Fibroblast of the aortic adventitia (primary cell): Measurements from ENCODE around the gene FGFR3. TPM values are rescaled to one million over a fixed set of nuclear protein-coding genes. Genes with fewer than 3 reads are reported as not detected.
A peak's percentile ranks its signal among the peaks of the same experiment; 100 is the strongest.

Source experiments
- DNase-seq: peaks from one replicate; pipeline ENCODE4 v3.0.0-alpha.2; 2010; ENCODE audit warnings: low read depth
- H3K4me3 ChIP-seq: 2 replicates; pipeline ENCODE4 v1.5.1; 2011; ENCODE audit warnings: low read depth, mild to moderate bottlenecking, control low read depth, low read length, moderate library complexity
- CTCF ChIP-seq: IDR thresholded peaks from 2 replicates; pipeline ENCODE4 v1.5.1; 2011; ENCODE audit warnings: mild to moderate bottlenecking, low read length, control low read depth, inconsistent platforms; ENCODE audit not compliant: insufficient read depth
- total RNA-seq: library from RNA; depleted of rRNA; stranded (reverse); fragments of >200 nt; gene quantifications from 2 replicates; pipeline ENCODE4 v1.2.3, GENCODE V29; 2012; ENCODE audit warnings: low replicate concordance

FGFR3 gene
- total RNA-seq, 1 donor: 0.45 TPM

GRCh38 chr4:1856943-1857699, 64.0 kb downstream of the FGFR3 start:
- peak; percentile 27 for DNase-seq
- TF ChIP-seq CTCF: no peak
- H3K4me3 ChIP-seq: peak overlapping the region; percentile 92

DNA sequence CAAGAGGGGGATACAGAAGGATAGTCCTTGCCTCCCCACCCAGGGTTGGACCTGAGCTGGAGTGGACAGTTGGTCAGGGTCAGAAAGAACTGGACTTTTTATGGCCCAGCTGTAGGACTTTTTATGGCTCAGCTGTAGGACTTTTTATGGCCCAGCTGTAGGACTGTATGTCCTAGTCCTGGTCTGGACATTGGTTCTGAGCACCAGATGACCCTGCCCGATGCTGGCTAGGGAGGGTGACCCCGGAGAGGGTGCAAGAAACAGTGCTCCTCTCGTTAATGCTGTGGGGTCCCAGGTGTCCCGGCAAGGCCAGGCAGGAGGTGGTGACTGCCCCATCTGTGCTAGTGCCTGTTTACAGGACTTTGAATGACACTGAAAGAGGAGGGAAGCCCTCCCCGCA, 64.8 kb downstream of the FGFR3 start:
- no peak overlapping the region for H3K4me3 ChIP-seq
- no peak for DNase-seq
- no peak for TF ChIP-seq CTCF

Other genes starting within 250 kb of the FGFR3 start
- 1.6 and 2.5 TPM in 2 replicates for gene FAM53A, start 109.0 kb upstream of the FGFR3 start, total RNA-seq
- 48.2 and 89.1 TPM in 2 replicates for gene SLBP, start 81.0 kb upstream of the FGFR3 start, total RNA-seq
- 16.6 and 25.6 TPM in 2 replicates for gene TMEM129, start 72.0 kb upstream of the FGFR3 start, total RNA-seq
- 3.2 and 23.9 TPM in 2 replicates for gene TACC3, start 71.8 kb upstream of the FGFR3 start, total RNA-seq
- gene LETM1, start 62.9 kb downstream of the FGFR3 start, total RNA-seq: 51.1 and 51.7 TPM in 2 replicates
- 50.3 and 84.7 TPM in 2 replicates for gene NSD2, start 78.1 kb downstream of the FGFR3 start, total RNA-seq
- 14.8 and 26.2 TPM in 2 replicates for gene NELFA, start 215.7 kb downstream of the FGFR3 start, total RNA-seq